SHP77 treated with DMSO at 0.1 percent for 48 hours (cell line): ENCODE data around the gene PLEKHA6.

ENCODE experiments used
- DNase-seq: peaks from one replicate; lab custom pipeline; 2025; lab: John Stamatoyannopoulos, UW

PLEKHA6 gene

GRCh38 chr1:204211046-204211445 lies 148.7 kb downstream of the PLEKHA6 start:
- no peak for DNase-seq

- DNase-seq, result peak; percentile 5
These were observed 152.6 kb downstream of the PLEKHA6 start for GRCh38 chr1:204207136-204207616.

GRCh38 chr1:204206121-204206520 lies 153.6 kb downstream of the PLEKHA6 start:
- DNase-seq, result no peak

- no peak for DNase-seq
These were observed 154.2 kb downstream of the PLEKHA6 start for GRCh38 chr1:204205486-204205885.

GRCh38 chr1:204204944-204205343 lies 154.8 kb downstream of the PLEKHA6 start:
- no peak for DNase-seq

GRCh38 chr1:204203206-204203767 lies 156.4 kb downstream of the PLEKHA6 start:
- DNase-seq, result no peak

GRCh38 chr1:204202481-204202880 lies 157.2 kb downstream of the PLEKHA6 start:
- no peak for DNase-seq

GRCh38 chr1:204201348-204202040 lies 158.2 kb downstream of the PLEKHA6 start:
- DNase-seq, result no peak

- no peak for DNase-seq
These were observed 160.2 kb downstream of the PLEKHA6 start for GRCh38 chr1:204199579-204199978.

- no peak for DNase-seq
These were observed 161.1 kb downstream of the PLEKHA6 start for GRCh38 chr1:204198348-204199340.

GRCh38 chr1:204197068-204197467 lies 162.7 kb downstream of the PLEKHA6 start:
- no peak for DNase-seq

GRCh38 chr1:204196068-204196795 lies 163.5 kb downstream of the PLEKHA6 start, which contains the start of gene KISS1:
Gene KISS1, minus strand, starts transcription at chr1:204196491. Its CDS starts 3,615 bp downstream, at chr1:204192876.
- no peak for DNase-seq

GRCh38 chr1:204194771-204195170 lies 165.0 kb downstream of the PLEKHA6 start:
- DNase-seq, result no peak

- DNase-seq, result no peak
These were observed 165.6 kb downstream of the PLEKHA6 start for GRCh38 chr1:204194080-204194479.

- DNase-seq, result no peak
These were observed 167.0 kb downstream of the PLEKHA6 start for GRCh38 chr1:204192589-204193352.

GRCh38 chr1:204192046-204192445 lies 167.7 kb downstream of the PLEKHA6 start:
- no peak for DNase-seq

- no peak for DNase-seq
These were observed 168.3 kb downstream of the PLEKHA6 start for GRCh38 chr1:204191456-204191855.

GRCh38 chr1:204190212-204191211 lies 169.2 kb downstream of the PLEKHA6 start:
- DNase-seq, result no peak

- no peak for DNase-seq
These were observed 170.6 kb downstream of the PLEKHA6 start for GRCh38 chr1:204188959-204189639.
